Astrocyte of the hippocampus (primary cell): ENCODE measurements around the gene CEACAM19.
A peak's percentile ranks its signal among the peaks of the same experiment; 100 is the strongest.
"Not testable (repeated sequence)": the region's sequence is repeated elsewhere in the genome, so short reads cannot be mapped to it uniquely, and the experiment has no call there.

Experiments used
- DNase-seq: peaks from one replicate; pipeline ENCODE4 v3.0.0; 2011; ENCODE audit warnings: low read depth, low spot score

CEACAM19 gene

DNA sequence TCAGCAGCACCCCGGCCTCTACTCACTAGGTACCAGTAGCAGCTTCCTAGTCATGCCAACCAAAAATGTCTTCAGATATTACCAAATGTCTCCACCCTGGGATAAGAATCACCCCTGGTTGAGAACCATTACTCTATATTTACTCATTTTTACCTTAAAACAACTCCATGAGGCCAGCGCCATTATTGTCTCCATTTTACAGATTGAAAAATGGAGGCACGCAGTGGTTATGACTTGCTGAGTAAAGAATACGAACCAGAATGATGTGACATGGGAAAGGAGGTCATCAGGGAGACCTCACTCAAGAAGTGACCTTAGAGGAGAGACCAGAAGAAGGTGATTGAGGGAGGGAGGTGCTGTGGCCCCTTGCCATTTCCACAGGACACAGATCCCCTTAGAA is 2.2 kb downstream of the CEACAM19 start:
- DNase-seq, result no peak

- DNase-seq, result no peak
Measured at GRCh38 chr19:44675521-44675920, 4.2 kb downstream of the CEACAM19 start.

DNA sequence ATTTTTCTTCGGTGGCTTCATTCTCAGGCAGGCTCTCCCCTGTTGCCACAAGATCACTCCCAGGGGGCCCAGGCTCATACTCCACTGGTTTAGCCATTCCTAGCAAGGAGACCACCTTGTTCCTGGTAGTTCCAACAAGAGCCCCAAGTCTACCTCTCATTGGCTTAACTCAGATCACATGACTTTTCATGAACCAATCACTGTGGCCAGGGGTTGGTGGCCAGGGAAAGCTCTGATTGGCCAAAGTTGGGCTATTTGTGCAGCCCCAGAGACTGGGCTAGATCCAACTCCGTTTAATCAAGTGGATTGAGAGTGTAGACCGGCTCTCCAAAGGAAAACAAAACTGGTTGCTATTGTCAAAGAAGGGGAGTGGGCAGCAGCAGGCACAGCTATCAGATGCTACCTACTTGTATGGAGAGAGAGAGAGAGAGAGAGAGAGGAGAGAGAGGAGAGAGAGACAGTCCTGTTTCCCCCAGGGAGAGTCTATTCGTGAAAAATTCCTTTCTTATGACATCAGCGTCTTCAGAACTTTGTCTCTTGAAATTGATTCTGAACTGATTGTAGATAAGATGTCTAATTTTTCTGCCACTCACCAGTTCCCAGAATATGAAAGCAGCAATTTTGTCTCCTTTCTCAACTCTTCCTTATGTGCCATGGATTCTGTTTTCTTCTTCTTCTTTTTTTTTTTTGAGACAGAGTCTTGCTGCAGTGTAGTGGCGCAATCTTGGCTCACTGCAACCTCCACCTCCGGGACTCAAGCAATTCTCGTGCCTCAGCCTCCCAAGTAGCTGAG is 5.9 kb downstream of the CEACAM19 start:
- peak; percentile 51 for DNase-seq

DNA sequence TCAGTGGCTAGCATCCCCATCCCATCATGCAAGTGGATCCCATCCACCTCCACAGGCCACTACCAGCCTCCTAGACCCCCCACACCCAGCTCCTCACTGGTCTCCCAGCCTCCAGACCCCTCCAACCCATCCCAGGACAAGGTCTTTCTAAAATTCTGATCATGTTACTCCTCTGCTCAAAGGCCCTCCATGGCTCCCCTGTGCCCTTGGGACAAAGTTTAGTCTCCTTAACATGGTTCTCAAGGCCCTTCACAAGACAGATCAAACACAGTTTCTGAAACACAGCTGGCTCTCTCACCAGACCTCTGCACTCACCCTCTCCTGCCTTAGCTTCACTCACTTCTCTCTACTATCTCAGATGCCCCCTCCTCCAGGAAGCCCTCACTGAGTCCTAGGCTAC is 9.3 kb downstream of the CEACAM19 start:
- no peak for DNase-seq

GRCh38 chr19:44681992-44682790 is 10.9 kb downstream of the CEACAM19 start:
- no peak for DNase-seq

- no peak for DNase-seq
Measured at GRCh38 chr19:44682807-44683206, 11.5 kb downstream of the CEACAM19 start.

GRCh38 chr19:44683434-44684210 is 12.3 kb downstream of the CEACAM19 start:
- no peak for DNase-seq

DNA sequence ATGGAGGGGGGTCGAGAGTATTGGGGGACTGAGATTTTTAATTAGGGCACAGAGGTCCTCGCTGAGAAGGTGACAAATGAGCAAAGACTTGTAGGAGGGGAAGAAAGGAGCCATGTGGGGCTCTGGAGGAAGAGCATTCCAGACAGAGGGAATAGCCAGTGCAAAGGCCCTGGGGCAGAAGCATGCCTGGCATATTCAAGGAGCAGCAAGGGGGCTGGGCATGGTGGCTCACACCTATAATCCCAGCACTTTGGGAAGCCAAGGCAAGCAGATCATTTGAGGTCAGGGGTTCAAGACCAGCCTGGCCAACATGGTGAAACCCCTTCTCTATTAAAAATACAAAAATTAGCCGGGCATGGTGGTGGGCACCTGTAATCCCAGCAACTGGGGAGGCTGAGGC is 13.1 kb downstream of the CEACAM19 start:
- not testable (repeated sequence) for DNase-seq

GRCh38 chr19:44684892-44685863 is 13.9 kb downstream of the CEACAM19 start:
- DNase-seq, result peak; percentile 86

DNA sequence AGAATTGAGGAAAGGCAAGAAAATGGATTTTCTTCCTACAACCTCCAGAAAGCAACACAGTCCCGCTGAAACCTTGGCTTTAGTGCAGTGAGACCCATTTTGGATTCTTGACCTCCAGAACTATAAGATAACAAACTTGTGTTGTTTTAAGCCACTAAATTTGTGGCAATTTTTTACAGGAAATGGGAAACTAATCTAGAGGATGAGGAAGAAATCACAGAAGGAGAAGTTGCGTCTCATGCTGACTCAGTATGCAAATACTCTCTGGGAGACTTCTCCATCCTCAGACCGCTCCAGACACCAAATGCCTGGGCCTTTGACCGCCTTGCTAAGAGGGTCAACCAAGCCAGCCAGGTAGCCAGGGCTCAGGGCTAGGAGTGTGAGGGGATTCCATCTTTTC is 14.6 kb downstream of the CEACAM19 start:
- peak; percentile 40 for DNase-seq

DNA sequence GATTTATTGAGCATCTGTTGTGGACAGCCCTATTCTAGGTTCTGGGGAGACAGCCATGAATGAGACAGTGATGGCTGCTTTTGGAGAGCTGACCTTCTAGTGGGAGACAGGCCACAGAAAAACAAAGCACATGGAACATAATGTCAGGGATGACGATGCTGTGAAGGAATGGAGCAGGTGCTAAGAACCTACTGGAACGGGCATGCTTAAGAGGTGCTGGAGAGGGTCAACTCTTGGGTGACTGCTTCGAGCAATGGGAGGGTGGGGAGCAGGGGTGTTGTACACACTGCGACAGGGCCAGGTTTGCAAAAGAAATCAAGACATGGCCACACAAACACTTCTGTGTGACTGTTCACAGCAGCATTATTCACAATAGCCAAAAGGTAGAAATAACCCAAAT is 15.6 kb downstream of the CEACAM19 start:
- DNase-seq, result no peak

- no peak for DNase-seq
Measured at GRCh38 chr19:44687888-44688287, 16.6 kb downstream of the CEACAM19 start.

DNA sequence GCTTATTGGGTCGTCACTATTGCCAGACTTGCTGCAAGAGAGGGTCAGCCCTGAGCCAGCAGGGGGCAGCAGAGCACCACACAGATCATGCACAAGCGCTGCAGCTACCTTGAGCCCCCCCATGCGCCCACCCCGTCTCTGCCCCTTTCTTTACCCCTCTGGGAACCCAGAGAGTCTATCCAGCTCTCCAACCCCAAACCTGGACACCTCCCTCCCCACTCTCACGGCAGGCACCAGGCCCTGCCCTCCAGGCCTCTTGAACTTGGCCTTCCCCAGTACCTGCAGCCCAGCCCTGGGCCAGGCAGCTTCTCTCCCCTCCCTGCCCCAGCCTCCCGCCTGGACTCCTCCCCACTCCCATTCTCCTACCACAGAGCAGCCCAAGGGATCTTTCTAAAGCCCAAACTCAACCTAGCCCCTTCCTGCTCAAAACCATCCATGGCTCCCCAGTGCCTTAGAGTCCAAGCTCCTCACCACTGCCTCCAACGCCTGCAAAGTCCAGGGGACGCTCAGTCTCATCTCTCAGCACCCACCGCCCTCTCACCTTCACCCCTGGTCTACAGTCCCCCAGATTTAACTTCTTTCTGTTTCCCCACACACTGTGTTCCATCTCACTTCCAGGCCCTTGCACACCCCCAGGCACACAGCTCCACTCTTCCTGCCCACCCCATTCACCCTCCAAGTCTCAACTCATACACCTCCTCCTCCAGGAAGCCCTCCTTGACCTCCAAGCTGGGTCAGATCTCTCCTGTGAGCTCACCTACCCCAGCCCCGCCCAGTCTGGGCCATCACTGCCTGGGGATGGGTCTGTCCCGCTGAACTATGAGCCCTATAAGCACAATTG is 18.2 kb downstream of the CEACAM19 start:
- peak; percentile 84 for DNase-seq

- DNase-seq, result no peak
Measured at GRCh38 chr19:44690131-44690440, 18.8 kb downstream of the CEACAM19 start.

DNA sequence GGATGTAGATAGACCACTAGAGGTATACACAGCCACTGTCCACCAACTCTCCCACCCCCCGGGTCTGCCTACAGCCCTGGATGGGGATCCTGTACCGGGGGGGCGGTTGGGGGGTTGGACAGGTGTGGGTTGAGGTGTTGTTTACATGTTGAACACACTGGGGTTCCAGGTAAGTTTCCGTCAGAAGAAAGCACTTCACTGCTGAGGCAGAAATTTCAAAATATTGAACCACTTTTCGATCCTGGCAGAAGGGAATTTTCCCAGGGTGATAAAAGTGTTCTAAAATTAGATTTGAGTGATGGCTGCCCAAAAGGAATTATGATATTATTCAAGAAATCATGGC is 21.1 kb downstream of the CEACAM19 start:
- DNase-seq, result no peak

DNA sequence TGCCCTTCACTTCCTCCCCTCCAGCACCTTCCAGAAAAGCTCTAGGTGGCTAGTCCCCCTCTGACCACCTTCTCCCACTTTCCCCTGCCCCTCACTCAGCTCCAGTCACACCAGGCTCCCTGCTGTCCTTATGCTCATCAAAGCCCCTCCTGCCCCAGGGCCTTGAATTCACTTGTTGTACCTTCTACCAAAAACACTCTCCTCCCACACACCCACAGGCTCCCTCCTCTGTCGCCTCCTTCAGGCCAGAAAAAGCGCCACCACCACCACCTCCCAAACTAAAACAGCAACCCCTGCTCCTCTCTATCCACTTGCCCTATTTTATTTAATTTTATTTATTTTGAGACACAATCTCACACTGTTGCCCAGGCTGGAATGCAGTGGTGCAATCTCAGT is 22.9 kb downstream of the CEACAM19 start:
- no peak for DNase-seq

GRCh38 chr19:44696939-44697669 is 25.8 kb downstream of the CEACAM19 start:
- DNase-seq, result no peak

- DNase-seq, result no peak
Measured at GRCh38 chr19:44697670-44698034, 26.4 kb downstream of the CEACAM19 start.

DNA sequence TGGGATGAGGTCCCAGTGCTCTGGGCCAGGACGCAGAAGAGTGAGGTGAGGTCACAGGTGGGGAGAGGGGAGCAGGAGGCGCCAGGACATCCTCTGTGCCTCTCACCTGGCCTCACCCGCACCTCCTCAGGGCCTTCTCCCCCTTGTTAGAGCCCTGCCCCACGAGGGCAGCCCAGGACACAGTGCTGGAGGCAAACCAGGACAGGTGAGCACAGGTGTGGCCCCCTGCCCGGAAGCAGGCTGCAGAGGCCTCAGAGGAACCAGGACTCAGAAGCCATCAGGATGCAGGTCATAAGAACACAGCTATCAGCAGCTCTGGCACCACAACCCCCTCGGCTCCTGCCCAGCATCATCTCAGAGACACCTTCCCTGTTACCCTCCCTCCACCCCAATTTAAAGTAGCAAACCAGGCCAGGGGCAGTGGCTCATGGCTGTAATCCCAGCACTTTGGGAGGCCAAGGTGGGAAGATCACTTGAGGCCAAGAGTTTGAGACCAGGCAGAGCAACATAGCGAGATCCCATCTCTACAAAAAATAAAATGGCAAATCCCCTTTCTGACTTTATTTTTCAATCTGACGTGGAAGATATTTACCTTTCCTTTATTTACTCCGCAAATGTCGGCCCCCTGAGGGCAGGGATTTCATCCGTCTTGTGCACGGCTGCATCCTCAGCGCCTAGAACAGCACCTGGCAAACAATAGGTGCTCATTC is 27.4 kb downstream of the CEACAM19 start, which contains the start of gene CEACAM16:
Gene CEACAM16, plus strand, starts transcription at position 660 of the 710 bp plus-strand sequence. CDS start 2,306 bp downstream, outside the sequence.
- DNase-seq, result no peak
